Measurements from ENCODE around the gene PPP1R12C.

- TF ChIP-seq EZH2 (IDR thresholded peaks at IDR 0.05; ENCODE audit: insufficient read depth, poor library complexity, severe bottlenecking) (no peak), EZH2phosphoT487 (IDR thresholded peaks at IDR 0.05; ENCODE audit: insufficient read depth, low read depth) (no peak)
Measured at GRCh38 chr19:55114566-55115145, 2.8 kb downstream of the PPP1R12C start.

Data from GM23248 (cell line).